ENCODE measurements around the gene GPR52. TPM values are rescaled to one million over a fixed set of nuclear protein-coding genes. Genes with fewer than 3 reads are reported as not detected.

The GPR52 gene
- total and polyA plus RNA-seq, 2 donors (not counting 1 experiment from before 2014, with no cell fraction given), result 0.66 TPM; not detected in 1

DNA sequence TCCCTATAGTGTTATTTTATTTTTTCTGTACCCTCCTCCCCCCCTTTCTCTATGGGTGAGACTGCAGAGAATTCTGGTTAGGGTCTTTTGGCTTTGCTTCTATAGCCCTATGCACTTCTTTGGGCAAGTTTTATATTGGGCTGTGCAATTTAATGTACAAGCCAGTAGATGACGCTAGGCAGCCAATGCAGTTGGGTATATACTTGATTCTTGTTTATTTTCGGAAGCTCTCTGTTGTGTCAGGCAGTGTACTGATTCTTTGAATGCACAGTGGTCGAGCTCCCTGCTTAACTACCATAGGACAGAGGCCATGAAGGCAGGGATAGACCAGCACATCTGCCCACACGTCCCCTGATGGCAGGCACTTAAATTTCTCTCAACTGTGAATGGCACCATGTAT, 34.1 kb upstream of the GPR52 start:
- Histone ChIP-seq H3K79me2 (ENCODE audit: control insufficient read depth, insufficient read depth, low read length) (no peaks in the 10 kb centered on the region), H3K27ac (ENCODE audit: insufficient read depth, low read length) (no peak overlapping the region), H3K27me3 (ENCODE audit: control insufficient read depth, insufficient read depth, low read length) (no peaks in the 10 kb centered on the region), H3K4me1 (ENCODE audit: control insufficient read depth, extremely low read depth, insufficient read depth, low read length) (no peaks in the 10 kb centered on the region), H3K9ac (ENCODE audit: insufficient read depth, low read length) (no peak overlapping the region), H3K36me3 (ENCODE audit: control insufficient read depth, insufficient read depth, low read length) (no peaks in the 10 kb centered on the region), H3K9me3 (ENCODE audit: control insufficient read depth, insufficient read depth, low read depth, low read length) (no peaks in the 10 kb centered on the region), H4K20me1 (ENCODE audit: control insufficient read depth, extremely low read depth, insufficient read depth, low read length) (no peaks in the 10 kb centered on the region), H3K4me3 (replicated peaks in 1 of 4; ENCODE audit: control extremely low read depth in 1 of 4, insufficient read depth in 1 of 4, low read depth in 3 of 4, low read length in 4 of 4) (peak overlapping the region in 1 of 4 experiments; percentile 41), H2AFZ (ENCODE audit: low read length) (peak overlapping the region; percentile 29), H3K4me2 (ENCODE audit: extremely low read depth, insufficient read depth, low read length) (peak overlapping the region; percentile 59)
- TF ChIP-seq EZH2 (IDR thresholded peaks at IDR 0.05; ENCODE audit: low read length, missing control alignments), result no peak
- TF ChIP-seq, protein P1, sequence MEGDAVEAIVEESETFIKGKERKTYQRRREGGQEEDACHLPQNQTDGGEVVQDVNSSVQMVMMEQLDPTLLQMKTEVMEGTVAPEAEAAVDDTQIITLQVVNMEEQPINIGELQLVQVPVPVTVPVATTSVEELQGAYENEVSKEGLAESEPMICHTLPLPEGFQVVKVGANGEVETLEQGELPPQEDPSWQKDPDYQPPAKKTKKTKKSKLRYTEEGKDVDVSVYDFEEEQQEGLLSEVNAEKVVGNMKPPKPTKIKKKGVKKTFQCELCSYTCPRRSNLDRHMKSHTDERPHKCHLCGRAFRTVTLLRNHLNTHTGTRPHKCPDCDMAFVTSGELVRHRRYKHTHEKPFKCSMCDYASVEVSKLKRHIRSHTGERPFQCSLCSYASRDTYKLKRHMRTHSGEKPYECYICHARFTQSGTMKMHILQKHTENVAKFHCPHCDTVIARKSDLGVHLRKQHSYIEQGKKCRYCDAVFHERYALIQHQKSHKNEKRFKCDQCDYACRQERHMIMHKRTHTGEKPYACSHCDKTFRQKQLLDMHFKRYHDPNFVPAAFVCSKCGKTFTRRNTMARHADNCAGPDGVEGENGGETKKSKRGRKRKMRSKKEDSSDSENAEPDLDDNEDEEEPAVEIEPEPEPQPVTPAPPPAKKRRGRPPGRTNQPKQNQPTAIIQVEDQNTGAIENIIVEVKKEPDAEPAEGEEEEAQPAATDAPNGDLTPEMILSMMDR (conservative IDR thresholded peaks at IDR 0.05 in 1 of 2, IDR thresholded peaks at IDR 0.05 in 1 of 2; ENCODE audit: low read depth in 1 of 2, low read length in 2 of 2), result peak; percentile 39 to 59
- DNase-seq (ENCODE audit: low read depth in 2 of 2), result peak in 1 of 2 donors; percentile 57

DNA sequence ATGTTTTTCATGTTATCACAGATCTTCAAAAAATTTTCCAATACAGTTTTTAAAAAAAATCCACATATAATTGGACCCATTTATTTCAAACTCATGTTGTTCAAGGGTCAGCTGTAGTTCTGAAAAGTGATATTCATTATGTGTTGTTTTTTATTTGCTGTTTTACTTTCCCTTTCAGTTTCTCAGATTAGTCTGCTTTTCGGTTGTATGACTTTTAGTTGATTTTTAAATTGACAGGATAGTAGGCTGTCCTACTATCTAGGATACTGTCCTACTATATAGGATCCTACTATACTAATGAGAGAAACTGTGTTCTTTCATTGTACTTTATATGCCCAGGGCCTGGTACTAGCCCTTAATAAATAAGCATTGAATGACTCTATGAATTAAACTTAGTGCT, 33.6 kb upstream of the GPR52 start:
- no peaks in the 10 kb centered on the region for H3K9me3 ChIP-seq (ENCODE audit: control insufficient read depth, insufficient read depth, low read depth, low read length)
- no peaks in the 10 kb centered on the region for H3K4me1 ChIP-seq (ENCODE audit: control insufficient read depth, extremely low read depth, insufficient read depth, low read length)
- no peaks in the 10 kb centered on the region for H4K20me1 ChIP-seq (ENCODE audit: control insufficient read depth, extremely low read depth, insufficient read depth, low read length)
- H3K4me3 ChIP-seq (replicated peaks in 1 of 4; ENCODE audit: control extremely low read depth in 1 of 4, insufficient read depth in 1 of 4, low read depth in 3 of 4, low read length in 4 of 4), result peak overlapping the region; percentile 5 to 41 (median 27)
- no peak for TF ChIP-seq EZH2 (IDR thresholded peaks at IDR 0.05; ENCODE audit: low read length, missing control alignments)
- TF ChIP-seq, protein P1 (conservative IDR thresholded peaks at IDR 0.05 in 1 of 2, IDR thresholded peaks at IDR 0.05 in 1 of 2; ENCODE audit: low read depth in 1 of 2, low read length in 2 of 2), result no peak
- DNase-seq (ENCODE audit: low read depth in 2 of 2), result no peak
- H3K27ac ChIP-seq (ENCODE audit: insufficient read depth, low read length), result no peak overlapping the region
- no peaks in the 10 kb centered on the region for H3K79me2 ChIP-seq (ENCODE audit: control insufficient read depth, insufficient read depth, low read length)
- H3K36me3 ChIP-seq (ENCODE audit: control insufficient read depth, insufficient read depth, low read length), result no peaks in the 10 kb centered on the region
- no peak overlapping the region for H2AFZ ChIP-seq (ENCODE audit: low read length)
- H3K4me2 ChIP-seq (ENCODE audit: extremely low read depth, insufficient read depth, low read length), result peak overlapping the region; percentile 59
- H3K27me3 ChIP-seq (ENCODE audit: control insufficient read depth, insufficient read depth, low read length), result no peaks in the 10 kb centered on the region
- H3K9ac ChIP-seq (ENCODE audit: insufficient read depth, low read length), result no peak overlapping the region

DNA sequence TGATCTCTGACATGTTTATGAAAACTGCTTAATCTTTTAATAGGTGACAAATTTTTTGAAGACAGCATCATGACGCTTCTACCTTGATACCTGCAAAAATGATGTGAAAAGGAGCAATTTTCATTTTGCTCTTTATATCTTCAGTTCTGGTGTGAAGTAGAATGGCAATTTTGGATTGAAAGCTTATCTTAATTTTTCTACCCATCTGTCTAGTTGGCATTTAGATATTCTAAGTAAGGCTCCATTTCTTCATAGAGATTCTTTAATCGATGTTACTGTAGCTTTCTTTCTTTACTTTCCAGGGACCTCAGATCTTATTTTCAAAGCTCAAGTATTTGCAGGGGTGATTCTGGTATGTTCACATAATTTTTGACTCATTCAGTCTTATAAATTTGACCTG, 32.3 kb upstream of the GPR52 start:
- H3K36me3 ChIP-seq (ENCODE audit: control insufficient read depth, insufficient read depth, low read length), result no peaks in the 10 kb centered on the region
- no peaks in the 10 kb centered on the region for H3K79me2 ChIP-seq (ENCODE audit: control insufficient read depth, insufficient read depth, low read length)
- H3K27me3 ChIP-seq (ENCODE audit: control insufficient read depth, insufficient read depth, low read length), result no peaks in the 10 kb centered on the region
- no peaks in the 10 kb centered on the region for H3K4me1 ChIP-seq (ENCODE audit: control insufficient read depth, extremely low read depth, insufficient read depth, low read length)
- no peak overlapping the region for H3K27ac ChIP-seq (ENCODE audit: insufficient read depth, low read length)
- no peak overlapping the region for H3K4me2 ChIP-seq (ENCODE audit: extremely low read depth, insufficient read depth, low read length)
- no peaks in the 10 kb centered on the region for H3K9me3 ChIP-seq (ENCODE audit: control insufficient read depth, insufficient read depth, low read depth, low read length)
- H2AFZ ChIP-seq (ENCODE audit: low read length), result no peak overlapping the region
- TF ChIP-seq, protein P1 (conservative IDR thresholded peaks at IDR 0.05 in 1 of 2, IDR thresholded peaks at IDR 0.05 in 1 of 2; ENCODE audit: low read depth in 1 of 2, low read length in 2 of 2), result no peak
- TF ChIP-seq EZH2 (IDR thresholded peaks at IDR 0.05; ENCODE audit: low read length, missing control alignments), result no peak
- no peak for DNase-seq (ENCODE audit: low read depth in 2 of 2)
- no peak overlapping the region for H3K9ac ChIP-seq (ENCODE audit: insufficient read depth, low read length)
- no peak overlapping the region for H3K4me3 ChIP-seq (replicated peaks in 1 of 4; ENCODE audit: control extremely low read depth in 1 of 4, insufficient read depth in 1 of 4, low read depth in 3 of 4, low read length in 4 of 4)
- H4K20me1 ChIP-seq (ENCODE audit: control insufficient read depth, extremely low read depth, insufficient read depth, low read length), result no peaks in the 10 kb centered on the region

Data from fibroblast of lung (primary cell).